SK-N-SH (cell line): ENCODE results near the gene CASQ1. TPM values are rescaled to one million over a fixed set of nuclear protein-coding genes. Genes with fewer than 3 reads are reported as not detected.

ENCODE experiments used
- CTCF ChIA-PET: fragments of 300-600, 350-600 bp; formaldehyde crosslinking; extraction: SDS; loops from one replicate; lab custom pipeline; 2021; lab: Yijun Ruan, JAX
- POLR2A ChIA-PET: fragments of 350-600 bp; sonication (Branson Sonifier 250); formaldehyde crosslinking; extraction: SDS; loops from one replicate; lab custom pipeline; 2020; ENCODE audit warnings: antibody characterized with exemption, inconsistent platforms; lab: Yijun Ruan, JAX
- DNase-seq: peaks from one replicate; pipeline ENCODE4 v3.0.0; 2012
- H2AFZ ChIP-seq: fragments of 200-600 bp; sonication (generic); 2 replicates; pipeline ENCODE4 v1.8.1; 2016; ENCODE audit warnings: antibody characterized with exemption, mild to moderate bottlenecking, low read depth
- H3F3A ChIP-seq: fragments of 200-600 bp; sonication (generic); replicated peaks from 2 replicates; pipeline ENCODE3; 2016; ENCODE audit warnings: antibody characterized with exemption, mild to moderate bottlenecking; ENCODE audit not compliant: insufficient read depth
- H3K27ac ChIP-seq, 2 experiments: fragments of 200-500 bp in 1 of 2; fragments of 200-600 bp in 1 of 2; sonication (Bioruptor generic) in 1 of 2; sonication (generic), shearing (Covaris generic) in 1 of 2; 2 replicates each; pipeline versions ENCODE4 v1.5.1 to v1.6.1; 2014 to 2016; ENCODE audit warnings: low read depth in 2 of 2, inconsistent platforms in 1 of 2, low read length in 1 of 2, mild to moderate bottlenecking in 1 of 2, mixed read lengths in 1 of 2
- H3K27me3 ChIP-seq: fragments of 200-600 bp; sonication (generic), shearing (Covaris generic); 2 replicates; pipeline ENCODE4 v1.6.1; 2016; ENCODE audit warnings: mixed run types; ENCODE audit not compliant: insufficient read depth
- H3K36me3 ChIP-seq, 2 experiments: fragments of 200-500 bp in 1 of 2; fragments of 200-600 bp in 1 of 2; sonication (Bioruptor generic) in 1 of 2; sonication (generic) in 1 of 2; replicated peaks in 1 of 2; 2 replicates each; pipeline versions ENCODE3 to v1.5.1; 2014 to 2016; ENCODE audit warnings: low read length in 1 of 2, mild to moderate bottlenecking in 1 of 2; ENCODE audit not compliant: insufficient read depth in 2 of 2, control insufficient read depth in 1 of 2
- H3K4me1 ChIP-seq, 2 experiments: fragments of 200-500 bp in 1 of 2; fragments of 200-600 bp in 1 of 2; sonication (Bioruptor generic) in 1 of 2; sonication (generic), shearing (Covaris generic) in 1 of 2; 2 replicates each; pipeline versions ENCODE4 v1.5.1 to v1.6.1; 2014 to 2016; ENCODE audit warnings: low read depth in 1 of 2, low read length in 1 of 2, mixed run types in 1 of 2; ENCODE audit not compliant: insufficient read depth in 2 of 2, control insufficient read depth in 1 of 2
- H3K4me2 ChIP-seq: fragments of 200-600 bp; sonication (generic), shearing (Covaris generic); 2 replicates; pipeline ENCODE4 v1.6.1; 2017; ENCODE audit warnings: mixed run types
- H3K4me3 ChIP-seq, 2 experiments: fragments of 200-500 bp in 1 of 2; fragments of 200-600 bp in 1 of 2; sonication (Bioruptor generic) in 1 of 2; sonication (generic), shearing (Covaris generic) in 1 of 2; 2 replicates each; pipeline versions ENCODE4 v1.5.1 to v1.8.1; 2014 to 2016; ENCODE audit warnings: low read depth in 2 of 2, inconsistent platforms in 1 of 2, low read length in 1 of 2, mild to moderate bottlenecking in 1 of 2, mixed read lengths in 1 of 2, moderate library complexity in 1 of 2
- H3K79me2 ChIP-seq: fragments of 200-600 bp; sonication (generic); 2 replicates; pipeline ENCODE4 v1.8.1; 2017; ENCODE audit warnings: mild to moderate bottlenecking; ENCODE audit not compliant: insufficient read depth
- H3K9ac ChIP-seq: fragments of 200-600 bp; sonication (generic); 2 replicates; pipeline ENCODE4 v1.6.1; 2017; ENCODE audit warnings: mixed run types
- H3K9me2 ChIP-seq: fragments of 200-600 bp; sonication (generic); 2 replicates; pipeline ENCODE4 v1.6.1; 2017; ENCODE audit warnings: mixed run types
- H3K9me3 ChIP-seq: fragments of 200-600 bp; sonication (generic); 2 replicates; pipeline ENCODE4 v1.6.1; 2017; ENCODE audit warnings: mixed run types, mild to moderate bottlenecking, moderate library complexity
- H4K20me1 ChIP-seq: fragments of 200-600 bp; sonication (generic); 2 replicates; pipeline ENCODE4 v1.6.1; 2017; ENCODE audit warnings: mild to moderate bottlenecking, mixed run types; ENCODE audit not compliant: insufficient read depth
- ELF1 ChIP-seq: IDR thresholded peaks from 2 replicates; pipeline ENCODE4 v1.4.0; 2012
- EP300 ChIP-seq, 2 experiments: IDR thresholded peaks; 2 replicates each; pipeline versions ENCODE4 v1.4.0 to v1.6.1; 2012; ENCODE audit warnings: borderline replicate concordance in 1 of 2, low read depth in 1 of 2, low read length in 1 of 2
- EZH2phosphoT487 ChIP-seq: fragments of 200-600 bp; sonication (generic); IDR thresholded peaks from 2 replicates; pipeline ENCODE4 v1.6.1; 2017; ENCODE audit warnings: low read depth, mixed run types, mild to moderate bottlenecking, antibody characterized with exemption, moderate library complexity, borderline replicate concordance
- FOSL2 ChIP-seq: IDR thresholded peaks from 2 replicates; pipeline ENCODE4 v1.4.0; 2012; ENCODE audit warnings: low read depth, mild to moderate bottlenecking, moderate library complexity, borderline replicate concordance
- FOXJ3 ChIP-seq: sonication (generic); formaldehyde crosslinking; IDR thresholded peaks from 2 replicates; pipeline ENCODE4 v1.5.1; 2020; ENCODE audit warnings: mild to moderate bottlenecking, missing genetic modification reagents
- GATA2 ChIP-seq: sonication (generic); formaldehyde crosslinking; IDR thresholded peaks from 2 replicates; pipeline ENCODE4 v1.5.0; 2020; ENCODE audit warnings: mild to moderate bottlenecking, missing genetic modification reagents
- IRF3 ChIP-seq: fragments of 150-350 bp; IDR thresholded peaks from 2 replicates; pipeline ENCODE4 v1.6.1; 2016; ENCODE audit warnings: mild to moderate bottlenecking, low read depth, low read length
- JUND ChIP-seq: IDR thresholded peaks from 2 replicates; pipeline ENCODE4 v1.4.0; 2012
- MEF2A ChIP-seq: IDR thresholded peaks from 2 replicates; pipeline ENCODE4 v1.4.0; 2012; ENCODE audit warnings: low read depth, borderline replicate concordance
- RFX5 ChIP-seq: IDR thresholded peaks from 2 replicates; pipeline ENCODE4 v1.6.1; 2012; ENCODE audit warnings: mild to moderate bottlenecking, improper control_type of control experiment, low read length
- RXRA ChIP-seq: IDR thresholded peaks from 2 replicates; pipeline ENCODE4 v1.4.0; 2012; ENCODE audit warnings: low read depth, mild to moderate bottlenecking, borderline replicate concordance
- SIN3A ChIP-seq: IDR thresholded peaks from 2 replicates; pipeline ENCODE4 v1.6.1; 2012; ENCODE audit warnings: low read depth, mild to moderate bottlenecking, low read length, moderate library complexity, borderline replicate concordance
- SMC3 ChIP-seq: IDR thresholded peaks from 2 replicates; pipeline ENCODE4 v1.6.1; 2012; ENCODE audit warnings: low read depth, low read length, improper control_type of control experiment
- TCF12 ChIP-seq: IDR thresholded peaks from 2 replicates; pipeline ENCODE4 v1.4.0; 2012
- TEAD4 ChIP-seq: IDR thresholded peaks from 2 replicates; pipeline ENCODE4 v1.4.0; 2012; ENCODE audit warnings: mild to moderate bottlenecking, borderline replicate concordance; ENCODE audit not compliant: insufficient read depth
- YY1 ChIP-seq: IDR thresholded peaks from 2 replicates; pipeline ENCODE4 v1.4.0; 2012; ENCODE audit warnings: low read depth, mild to moderate bottlenecking
- WGBS: methylation state at CpG from one replicate; pipeline ENCODE4 v1.1.6; 2017; ENCODE audit warnings: low lambda C conversion rate; 5-methylcytosine and 5-hydroxymethylcytosine counted together
- polyA plus RNA-seq, 3 experiments: library from polyadenylated mRNA; depleted of rRNA; stranded (reverse); fragments of >200 nt; gene quantifications; 2 replicates each; pipeline ENCODE4 v1.2.3, GENCODE V29; 2012
- TF ChIP-seq, protein P1 (sequence below): fragments of 200-600 bp; sonication (generic); IDR thresholded peaks from 2 replicates; pipeline ENCODE4 v1.6.1; 2017; ENCODE audit warnings: antibody characterized with exemption, mild to moderate bottlenecking, moderate library complexity
- TF ChIP-seq, protein P2 (sequence below): IDR thresholded peaks from 2 replicates; pipeline ENCODE4; 2012
- TF ChIP-seq, protein P3 (sequence below): fragments of 150-350 bp; IDR thresholded peaks from 2 replicates; pipeline ENCODE4 v1.6.1; 2017; ENCODE audit warnings: antibody characterized with exemption, low read length, low read depth, borderline replicate concordance

The CASQ1 gene
- polyA plus RNA-seq, 1 of the 3 experiments (the other 2 are of a cell fraction) = 0.08 TPM

DNA sequence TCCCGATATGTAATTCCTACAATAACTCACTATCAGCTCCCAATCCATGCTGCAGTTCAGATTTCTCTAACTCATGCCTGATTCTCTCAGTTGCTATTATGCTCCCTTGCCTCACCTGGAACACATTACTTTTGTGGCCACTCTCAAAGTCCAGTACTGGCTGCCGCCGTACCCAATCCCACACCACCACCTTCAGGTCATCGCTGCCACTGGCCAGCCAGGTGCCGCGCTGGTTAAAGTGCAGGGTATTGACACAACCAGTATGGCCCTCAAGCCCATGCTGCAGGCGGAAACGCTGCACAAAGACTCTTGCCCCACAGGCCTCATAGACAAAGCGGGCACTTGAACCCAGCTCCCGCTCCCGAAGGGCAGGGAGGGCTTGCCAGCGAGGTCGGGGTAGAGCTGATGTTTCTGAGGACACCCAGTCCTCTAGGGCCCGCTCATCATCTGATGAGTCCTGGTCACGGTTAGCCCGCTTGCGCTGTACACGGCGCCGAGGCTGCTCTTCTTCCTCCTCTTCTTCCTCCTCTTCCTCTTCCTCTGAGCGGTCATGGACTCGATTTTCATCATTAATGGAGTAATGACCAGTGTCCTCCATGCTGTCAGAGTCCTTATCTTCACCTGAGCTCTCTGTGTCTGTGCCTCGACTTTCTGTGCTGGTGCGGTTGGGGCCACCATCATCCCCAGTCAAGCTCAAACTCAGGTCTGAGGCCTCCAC, 49.4 kb downstream of the CASQ1 start:
- H3K27me3 ChIP-seq = no peaks in the 10 kb centered on the region
- no peak overlapping the region for H3K4me3 ChIP-seq
- H3K9ac ChIP-seq = no peak overlapping the region
- no peak for DNase-seq
- H4K20me1 ChIP-seq = peaks cover 2% of the 10 kb centered on the region
- H3K79me2 ChIP-seq = peaks cover 27% of the 10 kb centered on the region; the same call in 1 of the 2 replicates
- WGBS = 98% methylated on average over 18 of the region's 24 CpGs
- no peaks in the 10 kb centered on the region for H3K9me2 ChIP-seq
- no peak overlapping the region for H3K4me2 ChIP-seq
- H3K27ac ChIP-seq = no peak overlapping the region
- POLR2A ChIA-PET = interaction anchor here (0.7 kb wide), 1 partner anchor 51 kb away, joined by 3 read pairs; no protein-coding TSS in a partner anchor
- peaks cover 69 to 70% of the 10 kb centered on the region in 2 experiments for H3K36me3 ChIP-seq
- no peaks in the 10 kb centered on the region for H3F3A ChIP-seq
- H3K4me1 ChIP-seq = no peaks in the 10 kb centered on the region
- H3K9me3 ChIP-seq = no peaks in the 10 kb centered on the region
- TF ChIP-seq, protein P1, sequence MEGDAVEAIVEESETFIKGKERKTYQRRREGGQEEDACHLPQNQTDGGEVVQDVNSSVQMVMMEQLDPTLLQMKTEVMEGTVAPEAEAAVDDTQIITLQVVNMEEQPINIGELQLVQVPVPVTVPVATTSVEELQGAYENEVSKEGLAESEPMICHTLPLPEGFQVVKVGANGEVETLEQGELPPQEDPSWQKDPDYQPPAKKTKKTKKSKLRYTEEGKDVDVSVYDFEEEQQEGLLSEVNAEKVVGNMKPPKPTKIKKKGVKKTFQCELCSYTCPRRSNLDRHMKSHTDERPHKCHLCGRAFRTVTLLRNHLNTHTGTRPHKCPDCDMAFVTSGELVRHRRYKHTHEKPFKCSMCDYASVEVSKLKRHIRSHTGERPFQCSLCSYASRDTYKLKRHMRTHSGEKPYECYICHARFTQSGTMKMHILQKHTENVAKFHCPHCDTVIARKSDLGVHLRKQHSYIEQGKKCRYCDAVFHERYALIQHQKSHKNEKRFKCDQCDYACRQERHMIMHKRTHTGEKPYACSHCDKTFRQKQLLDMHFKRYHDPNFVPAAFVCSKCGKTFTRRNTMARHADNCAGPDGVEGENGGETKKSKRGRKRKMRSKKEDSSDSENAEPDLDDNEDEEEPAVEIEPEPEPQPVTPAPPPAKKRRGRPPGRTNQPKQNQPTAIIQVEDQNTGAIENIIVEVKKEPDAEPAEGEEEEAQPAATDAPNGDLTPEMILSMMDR = no peak
- no peak for TF ChIP-seq TCF12
- no peak for TF ChIP-seq YY1
- TF ChIP-seq MEF2A = no peak
- no peak for TF ChIP-seq SMC3
- no peak for TF ChIP-seq ELF1
- no peak for TF ChIP-seq JUND
- TF ChIP-seq RFX5 = no peak
- no peak for TF ChIP-seq GATA2 (CRISPR knock-in tag)
- TF ChIP-seq, all 33 proteins: peak for 0
- CTCF ChIA-PET = interaction anchor here (0.9 to 26.9 kb wide), 5 partner anchors 12 to 155 kb away, joined by 3 to 293 read pairs (median 20); partner anchors contain the start of gene CASQ1
- no peak overlapping the region for H2AFZ ChIP-seq

DNA sequence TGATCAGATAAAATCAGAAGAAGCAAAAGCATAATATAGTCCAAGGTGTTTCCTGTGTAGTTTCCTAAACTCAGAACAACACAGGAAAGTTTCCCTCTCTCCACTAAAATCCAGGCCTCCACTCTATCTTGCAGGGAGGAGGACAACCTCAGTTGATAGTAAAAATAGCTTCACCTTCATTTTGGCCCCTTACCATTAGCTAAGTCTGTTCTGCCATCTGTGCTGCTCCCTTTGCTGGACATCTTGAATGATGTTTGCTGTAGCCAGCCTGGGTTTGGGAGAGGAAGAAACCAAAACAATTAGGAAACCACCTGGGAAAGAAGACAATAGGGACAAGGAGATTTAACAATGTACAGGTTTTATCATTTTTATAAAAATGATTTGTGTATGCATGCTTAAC, 53.4 kb downstream of the CASQ1 start:
- Histone ChIP-seq H3K4me1 (peaks cover 0 to 8% of the 10 kb centered on the region in 2 experiments; a peak in 1 of 4 replicates), H3K36me3 (peaks cover 42 to 44% of the 10 kb centered on the region in 2 experiments), H3K27me3 (no peaks in the 10 kb centered on the region), H3K27ac (no peak overlapping the region), H3K9ac (no peak overlapping the region), H3K4me3 (no peak overlapping the region), H3K9me3 (no peaks in the 10 kb centered on the region), H4K20me1 (peaks cover 32% of the 10 kb centered on the region), H3K4me2 (no peak overlapping the region), H3F3A (no peaks in the 10 kb centered on the region), H2AFZ (no peak overlapping the region), H3K9me2 (no peaks in the 10 kb centered on the region), H3K79me2 (peaks cover 66% of the 10 kb centered on the region)
- DNase-seq = no peak
- ChIA-PET CTCF (interaction anchor here (0.7 to 26.9 kb wide), 11 partner anchors 8 to 237 kb away, joined by 3 to 293 read pairs (median 4); partner anchors contain the start of genes CASQ1 and PEX19), POLR2A (interaction anchor here (0.6 kb wide), 1 partner anchor 138 kb away, joined by 3 read pairs; no protein-coding TSS in a partner anchor)
- TF ChIP-seq EZH2phosphoT487 (no peak), YY1 (no peak), FOSL2 (no peak), FOXJ3 (CRISPR knock-in tag) (no peak), EP300 (IDR thresholded peaks at IDR 0.05; ENCODE audit: borderline replicate concordance in 1 of 2, low read depth in 1 of 2, low read length in 1 of 2) (no peak), SMC3 (no peak), MEF2A (no peak), RFX5 (no peak), IRF3 (no peak), SIN3A (no peak), TEAD4 (no peak), RXRA (no peak), GATA2 (CRISPR knock-in tag) (no peak)
- TF ChIP-seq, protein P2, sequence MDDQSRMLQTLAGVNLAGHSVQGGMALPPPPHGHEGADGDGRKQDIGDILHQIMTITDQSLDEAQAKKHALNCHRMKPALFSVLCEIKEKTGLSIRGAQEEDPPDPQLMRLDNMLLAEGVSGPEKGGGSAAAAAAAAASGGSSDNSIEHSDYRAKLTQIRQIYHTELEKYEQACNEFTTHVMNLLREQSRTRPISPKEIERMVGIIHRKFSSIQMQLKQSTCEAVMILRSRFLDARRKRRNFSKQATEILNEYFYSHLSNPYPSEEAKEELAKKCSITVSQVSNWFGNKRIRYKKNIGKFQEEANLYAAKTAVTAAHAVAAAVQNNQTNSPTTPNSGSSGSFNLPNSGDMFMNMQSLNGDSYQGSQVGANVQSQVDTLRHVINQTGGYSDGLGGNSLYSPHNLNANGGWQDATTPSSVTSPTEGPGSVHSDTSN = no peak
- TF ChIP-seq, protein P3, sequence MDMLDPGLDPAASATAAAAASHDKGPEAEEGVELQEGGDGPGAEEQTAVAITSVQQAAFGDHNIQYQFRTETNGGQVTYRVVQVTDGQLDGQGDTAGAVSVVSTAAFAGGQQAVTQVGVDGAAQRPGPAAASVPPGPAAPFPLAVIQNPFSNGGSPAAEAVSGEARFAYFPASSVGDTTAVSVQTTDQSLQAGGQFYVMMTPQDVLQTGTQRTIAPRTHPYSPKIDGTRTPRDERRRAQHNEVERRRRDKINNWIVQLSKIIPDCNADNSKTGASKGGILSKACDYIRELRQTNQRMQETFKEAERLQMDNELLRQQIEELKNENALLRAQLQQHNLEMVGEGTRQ = no peak
